GM23248 (cell line): ENCODE measurements around the gene TBX3. TPM values are rescaled to one million over a fixed set of nuclear protein-coding genes. Genes with fewer than 3 reads are reported as not detected.

Experiments
- DNase-seq: peaks from one replicate; pipeline ENCODE4 v3.0.0-alpha.2; 2015
- H2AFZ ChIP-seq: fragments of 200-600 bp; sonication (generic); 2 replicates; pipeline ENCODE4 v1.6.1; 2016; ENCODE audit warnings: antibody characterized with exemption
- H3F3A ChIP-seq: fragments of 200-600 bp; sonication (generic); 2 replicates; pipeline ENCODE4 v1.6.1; 2016; ENCODE audit warnings: mild to moderate bottlenecking, antibody characterized with exemption, mixed run types; ENCODE audit not compliant: insufficient read depth
- H3K27ac ChIP-seq: fragments of 200-600 bp; sonication (generic); 2 replicates; pipeline ENCODE4 v1.5.1; 2016; ENCODE audit warnings: mild to moderate bottlenecking
- H3K27me3 ChIP-seq: fragments of 200-600 bp; sonication (generic); replicated peaks from 2 replicates; pipeline ENCODE4 v1.6.1; 2016; ENCODE audit warnings: mild to moderate bottlenecking; ENCODE audit not compliant: insufficient read depth
- H3K36me3 ChIP-seq: fragments of 200-600 bp; sonication (generic); 2 replicates; pipeline ENCODE4 v1.6.1; 2016; ENCODE audit warnings: low read depth, mild to moderate bottlenecking
- H3K4me1 ChIP-seq: fragments of 200-600 bp; sonication (generic); 2 replicates; pipeline ENCODE4 v1.6.1; 2016; ENCODE audit warnings: mild to moderate bottlenecking; ENCODE audit not compliant: insufficient read depth
- H3K4me2 ChIP-seq: fragments of 200-600 bp; sonication (generic); one replicate; pipeline ENCODE4 v1.6.1; 2016; ENCODE audit warnings: mild to moderate bottlenecking; ENCODE audit not compliant: unreplicated experiment
- H3K4me3 ChIP-seq: fragments of 200-600 bp; sonication (generic); 2 replicates; pipeline ENCODE4 v1.5.1; 2016; ENCODE audit warnings: mild to moderate bottlenecking
- H3K79me2 ChIP-seq: fragments of 200-600 bp; sonication (generic); 2 replicates; pipeline ENCODE4 v1.6.1; 2016; ENCODE audit warnings: mild to moderate bottlenecking; ENCODE audit not compliant: insufficient read depth
- H3K9ac ChIP-seq: fragments of 200-600 bp; sonication (generic); 2 replicates; pipeline ENCODE4 v1.6.1; 2016; ENCODE audit warnings: mild to moderate bottlenecking
- H3K9me2 ChIP-seq: fragments of 200-600 bp; sonication (generic); 2 replicates; pipeline ENCODE4 v1.6.1; 2016; ENCODE audit warnings: mixed run types, mild to moderate bottlenecking, moderate library complexity; ENCODE audit not compliant: insufficient read depth
- H3K9me3 ChIP-seq: fragments of 200-600 bp; sonication (generic); one replicate; pipeline ENCODE4 v1.6.1; 2017; ENCODE audit warnings: low read depth
- H4K20me1 ChIP-seq: fragments of 200-600 bp; sonication (generic); 2 replicates; pipeline ENCODE4 v1.6.0; 2016; ENCODE audit not compliant: insufficient read depth
- EZH2 ChIP-seq: fragments of 200-600 bp; sonication (generic); IDR thresholded peaks from 2 replicates; pipeline ENCODE4 v1.6.1; 2018; ENCODE audit warnings: antibody characterized with exemption, mild to moderate bottlenecking; ENCODE audit not compliant: insufficient read depth, poor library complexity, severe bottlenecking
- EZH2phosphoT487 ChIP-seq: fragments of 200-600 bp; sonication (generic); IDR thresholded peaks from 2 replicates; pipeline ENCODE4 v1.6.1; 2018; ENCODE audit warnings: antibody characterized with exemption, moderate library complexity, mild to moderate bottlenecking, low read depth; ENCODE audit not compliant: insufficient read depth
- WGBS, 2 experiments: methylation state at CpG; one replicate each; pipeline ENCODE4 v1.1.6; 2015 to 2017; ENCODE audit warnings: low lambda C conversion rate in 2 of 2, low coverage in 1 of 2; ENCODE audit errors: missing lambda C conversion rate in 2 of 2; 5-methylcytosine and 5-hydroxymethylcytosine counted together
- in situ Hi-C: fragments of 300-500 bp; cut with MboI; formaldehyde crosslinking; loops from 2 replicates; pipeline ENCODE4 v1.15.0; 2020
- polyA plus RNA-seq: library from polyadenylated mRNA; unstranded; fragments of >200 nt; fragmentation: Nextera tagmentation; extraction: Ambion mirVana; gene quantifications from 2 replicates; pipeline ENCODE4 v1.2.1, GENCODE V29; 2016
- total RNA-seq: library from RNA; depleted of rRNA; stranded (reverse); fragments of >200 nt; shearing (Covaris generic); gene quantifications from 2 replicates; pipeline ENCODE4 v1.2.3, GENCODE V29; 2014

Gene TBX3
- total and polyA plus RNA-seq, 2 experiments from 2014 or later, result 25.1 to 29.2 TPM

DNA sequence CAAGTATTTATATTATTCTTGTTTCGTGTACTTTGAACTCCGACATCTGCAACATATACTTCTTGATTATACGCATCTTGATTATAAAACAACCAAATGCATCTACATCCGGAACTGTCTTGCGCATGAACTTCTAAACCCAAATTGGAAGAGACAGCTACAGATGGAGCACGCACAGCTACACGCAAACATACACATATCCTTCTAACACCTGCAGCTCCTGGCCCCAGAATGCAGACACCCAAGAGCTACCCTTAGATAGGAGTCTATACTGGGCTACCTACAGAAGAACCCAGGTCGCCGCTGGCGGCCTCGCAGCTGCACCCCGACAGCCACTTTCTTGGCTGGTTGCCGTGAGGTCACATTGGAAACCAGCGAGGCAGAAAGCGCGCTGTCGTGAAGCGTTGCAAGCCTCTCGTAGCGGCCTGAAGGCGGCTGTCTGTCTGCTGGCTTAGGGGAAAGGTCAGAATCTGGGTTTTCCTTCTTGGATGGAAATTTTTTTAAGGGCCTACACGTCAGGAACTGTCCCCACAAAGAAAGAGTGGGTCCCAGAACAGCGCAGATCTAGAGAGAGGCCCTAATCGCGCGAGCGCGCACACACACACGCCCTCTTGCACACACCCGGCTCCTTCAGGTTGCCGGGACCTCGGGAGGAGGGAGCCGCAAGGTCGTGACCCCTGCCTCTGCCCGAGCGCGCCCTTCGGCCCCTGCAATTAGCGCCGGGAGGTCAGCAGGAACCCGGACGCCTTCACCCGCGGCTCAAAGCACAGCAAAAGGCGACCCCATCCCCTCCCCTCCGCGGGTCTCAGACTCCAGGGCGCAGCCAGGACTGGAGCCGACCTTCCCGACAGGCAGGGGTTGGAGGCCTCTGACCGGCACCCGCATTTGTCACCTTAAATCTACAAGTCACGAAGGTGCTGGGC is 17.0 kb downstream of the TBX3 start:
- DNase-seq, result no peak
- Histone ChIP-seq H3K4me2 (no peak overlapping the region), H3K79me2 (peaks cover 22% of the 10 kb centered on the region), H3F3A (peaks cover 29% of the 10 kb centered on the region), H3K9me3 (no peaks in the 10 kb centered on the region), H4K20me1 (no peaks in the 10 kb centered on the region), H3K36me3 (peaks cover 7% of the 10 kb centered on the region; the same call in 1 of the 2 replicates), H3K9ac (no peak overlapping the region), H3K9me2 (no peaks in the 10 kb centered on the region), H3K27me3 (no peaks in the 10 kb centered on the region), H3K4me3 (no peak overlapping the region), H3K27ac (no peak overlapping the region), H3K4me1 (peaks cover 19% of the 10 kb centered on the region), H2AFZ (no peak overlapping the region)
- in situ Hi-C loops, result loop anchor here (5.0 to 10.0 kb wide), 2 partner anchors 1095 to 1248 kb away; no protein-coding TSS in a partner anchor
- 95% methylated on average over 49 to 53 of the region's 53 CpGs for WGBS, 2 experiments
- TF ChIP-seq EZH2phosphoT487 (no peak), EZH2 (no peak)

DNA sequence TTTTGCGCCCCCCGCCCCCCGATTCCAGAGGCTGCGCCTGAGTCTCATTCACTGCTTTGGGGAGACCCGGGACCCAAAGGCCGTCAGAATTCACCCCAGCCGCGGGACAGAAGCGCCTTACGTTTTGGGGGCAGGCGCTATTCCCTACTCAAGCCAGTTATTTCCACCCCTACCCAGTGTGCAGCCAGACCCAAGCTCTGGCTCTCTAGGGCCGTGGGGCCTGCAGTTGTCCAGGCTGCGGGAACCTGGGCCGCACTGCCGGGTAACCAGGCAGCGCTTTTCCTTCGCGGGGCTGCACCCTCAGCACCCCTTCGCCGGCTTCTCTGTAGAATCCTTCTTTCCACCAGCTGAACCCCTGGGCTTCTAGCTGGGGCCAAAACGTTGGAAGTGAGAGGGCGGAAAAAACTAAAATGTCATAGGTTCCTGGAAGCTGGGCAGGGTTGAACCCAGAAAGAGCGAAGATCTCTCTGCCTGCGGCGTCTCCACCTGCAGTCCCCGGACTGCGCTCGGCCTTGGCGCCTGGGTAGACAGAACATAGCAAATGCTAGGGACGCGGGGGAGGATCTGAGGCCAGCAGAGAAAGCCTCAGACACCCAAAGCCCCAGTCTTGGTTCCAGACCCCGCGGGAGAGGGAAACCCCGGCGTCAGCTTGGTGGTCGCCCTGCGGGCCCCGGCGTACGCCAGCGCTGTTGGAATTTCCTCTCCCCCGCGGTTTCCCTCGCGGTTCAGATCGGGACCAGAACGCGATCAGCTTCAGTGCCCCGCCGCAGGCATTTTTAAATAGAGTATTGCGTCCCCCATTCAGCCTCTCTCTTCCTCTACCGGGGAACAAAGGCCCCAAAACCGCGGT is 18.3 kb downstream of the TBX3 start:
- in situ Hi-C loops, result loop anchor here (5.0 to 10.0 kb wide), 2 partner anchors 1097 to 1249 kb away; no protein-coding TSS in a partner anchor
- no peak for DNase-seq
- WGBS, 2 experiments, result 92 to 93% methylated on average over 47 to 52 of the region's 54 CpGs

DNA sequence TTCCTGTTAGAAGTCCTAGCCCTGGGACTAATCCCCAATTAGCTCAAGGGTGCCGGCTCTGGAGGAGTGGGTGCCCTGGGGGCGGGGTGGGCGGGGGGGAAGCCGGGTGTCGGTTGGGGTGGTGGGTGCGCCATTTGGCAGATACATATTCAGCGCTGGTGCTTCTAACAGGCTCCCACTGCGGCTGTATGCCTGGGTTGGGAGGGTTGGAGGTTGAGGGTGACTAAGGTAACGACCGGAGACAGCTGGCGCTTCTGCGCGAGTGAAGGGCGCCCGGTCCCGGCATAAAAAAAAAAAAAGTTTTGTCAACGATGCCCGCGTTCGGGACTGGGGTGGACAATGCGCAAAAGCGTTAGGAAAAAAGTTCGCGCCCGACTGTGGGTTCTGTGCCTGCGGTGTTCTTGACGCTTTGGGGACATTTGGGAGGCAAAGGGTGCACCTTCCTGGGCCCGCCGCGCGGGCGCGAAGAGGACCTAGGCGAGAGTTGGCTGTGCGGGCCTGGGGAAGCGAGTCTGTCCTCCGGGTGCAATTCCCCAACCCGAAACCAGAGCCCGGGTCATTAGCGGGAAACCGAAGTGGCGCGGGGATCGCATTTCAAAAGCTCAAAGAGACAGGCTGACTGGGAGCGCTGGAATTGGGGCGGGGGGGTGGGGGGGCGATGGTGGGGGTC is 19.2 kb downstream of the TBX3 start:
- H3K9me3 ChIP-seq, result no peaks in the 10 kb centered on the region
- no peaks in the 10 kb centered on the region for H3K27me3 ChIP-seq
- no peaks in the 10 kb centered on the region for H4K20me1 ChIP-seq
- no peak overlapping the region for H2AFZ ChIP-seq
- DNase-seq, result no peak
- H3K27ac ChIP-seq, result no peak overlapping the region
- H3K4me3 ChIP-seq, result no peak overlapping the region
- in situ Hi-C loops, result loop anchor here (5.0 to 10.0 kb wide), 2 partner anchors 1098 to 1250 kb away; no protein-coding TSS in a partner anchor
- H3K4me2 ChIP-seq, result no peak overlapping the region
- 85 to 89% methylated on average over 37 to 47 of the region's 47 CpGs for WGBS, 2 experiments
- H3K79me2 ChIP-seq, result no peaks in the 10 kb centered on the region; the same call in 1 of the 2 replicates
- H3K9ac ChIP-seq, result no peak overlapping the region
- no peaks in the 10 kb centered on the region for H3K36me3 ChIP-seq
- H3K9me2 ChIP-seq, result no peaks in the 10 kb centered on the region
- H3F3A ChIP-seq, result peaks cover 9% of the 10 kb centered on the region
- peaks cover 5% of the 10 kb centered on the region for H3K4me1 ChIP-seq
- TF ChIP-seq EZH2phosphoT487, result no peak
- no peak for TF ChIP-seq EZH2

More for the DNA sequence above, 18.3 kb downstream of the TBX3 start:
- Histone ChIP-seq H3F3A (peaks cover 18% of the 10 kb centered on the region), H3K27ac (no peak overlapping the region), H3K27me3 (no peaks in the 10 kb centered on the region), H3K9ac (no peak overlapping the region), H3K9me2 (no peaks in the 10 kb centered on the region), H3K79me2 (peaks cover 8% of the 10 kb centered on the region), H4K20me1 (no peaks in the 10 kb centered on the region), H3K4me3 (no peak overlapping the region), H3K4me1 (peaks cover 13% of the 10 kb centered on the region), H3K4me2 (no peak overlapping the region), H3K9me3 (no peaks in the 10 kb centered on the region), H3K36me3 (no peaks in the 10 kb centered on the region), H2AFZ (no peak overlapping the region)
- no peak for TF ChIP-seq EZH2phosphoT487
- TF ChIP-seq EZH2, result no peak
